DMS53 (cell line): Measurements from ENCODE around the gene DLGAP1.

Experiments used
- DNase-seq: peaks from one replicate; lab custom pipeline; 2025; lab: John Stamatoyannopoulos, UW

DLGAP1 gene

GRCh38 chr18:3864669-3865298 is 590.3 kb downstream of the DLGAP1 start:
- no peak for DNase-seq

- DNase-seq = no peak
These were observed 591.5 kb downstream of the DLGAP1 start for GRCh38 chr18:3863593-3863992.

- no peak for DNase-seq
These were observed 592.1 kb downstream of the DLGAP1 start for GRCh38 chr18:3863006-3863405.

- no peak for DNase-seq
These were observed 593.6 kb downstream of the DLGAP1 start for GRCh38 chr18:3861495-3861894.

- no peak for DNase-seq
These were observed 597.6 kb downstream of the DLGAP1 start for GRCh38 chr18:3857544-3857943.

- no peak for DNase-seq
These were observed 599.1 kb downstream of the DLGAP1 start for GRCh38 chr18:3855966-3856365.

- DNase-seq = peak; percentile 44
These were observed 602.8 kb downstream of the DLGAP1 start for GRCh38 chr18:3852321-3852720.

- no peak for DNase-seq
These were observed 603.9 kb downstream of the DLGAP1 start for GRCh38 chr18:3851159-3851558.

- peak; percentile 52 for DNase-seq
These were observed 606.8 kb downstream of the DLGAP1 start for GRCh38 chr18:3848316-3848715.

- DNase-seq = no peak
These were observed 609.9 kb downstream of the DLGAP1 start for GRCh38 chr18:3845161-3845560.

GRCh38 chr18:3842844-3843243 is 612.3 kb downstream of the DLGAP1 start:
- no peak for DNase-seq

- no peak for DNase-seq
These were observed 614.3 kb downstream of the DLGAP1 start for GRCh38 chr18:3840766-3841165.

GRCh38 chr18:3839581-3839981 is 615.5 kb downstream of the DLGAP1 start:
- no peak for DNase-seq

- no peak for DNase-seq
These were observed 618.4 kb downstream of the DLGAP1 start for GRCh38 chr18:3836483-3837335.

GRCh38 chr18:3832025-3832638 is 623.0 kb downstream of the DLGAP1 start:
- DNase-seq = peak; percentile 33

GRCh38 chr18:3830604-3831003 is 624.5 kb downstream of the DLGAP1 start:
- no peak for DNase-seq

GRCh38 chr18:3827236-3827845 is 627.8 kb downstream of the DLGAP1 start:
- DNase-seq = no peak

GRCh38 chr18:3826021-3826420 is 629.1 kb downstream of the DLGAP1 start:
- DNase-seq = no peak

GRCh38 chr18:3824101-3824500 is 631.0 kb downstream of the DLGAP1 start:
- no peak for DNase-seq

- DNase-seq = no peak
These were observed 632.0 kb downstream of the DLGAP1 start for GRCh38 chr18:3823073-3823472.

GRCh38 chr18:3821524-3821923 is 633.6 kb downstream of the DLGAP1 start:
- peak; percentile 62 for DNase-seq

- peak; percentile 47 for DNase-seq
These were observed 635.1 kb downstream of the DLGAP1 start for GRCh38 chr18:3819961-3820360.
